HepG2 (cell line): ENCODE results near the gene GALNTL6. TPM values are rescaled to one million over a fixed set of nuclear protein-coding genes. Genes with fewer than 3 reads are reported as not detected.

ENCODE experiments used
- ATAC-seq: fragments of 200-7000 bp; cut with Tn5 transposase; 3 replicates; pipeline ENCODE4 v1.9.1; 2020; ENCODE audit warnings: mild to moderate bottlenecking, moderate library complexity
- BruUV-seq: library from RNA; stranded (reverse); fragments of 400-500 nt; replicated peaks from 2 replicates; lab custom pipeline; 2021; lab: Mats Ljungman, UMichigan
- CTCF ChIA-PET: fragments of 300-600 bp; formaldehyde crosslinking; extraction: SDS; loops from one replicate; lab custom pipeline; 2021; ENCODE audit warnings: low total read pairs, inconsistent platforms, low intra/inter-chr PET ratio; lab: Yijun Ruan, JAX
- POLR2A ChIA-PET: fragments of 350-600 bp; sonication (Branson Sonifier 250); formaldehyde crosslinking; loops from one replicate; lab custom pipeline; 2020; ENCODE audit warnings: antibody characterized with exemption, inconsistent platforms; lab: Yijun Ruan, JAX
- DNase-seq: peaks from one replicate; pipeline ENCODE4 v3.0.0-alpha.2; 2015; ENCODE audit warnings: low spot score
- FAIRE-seq: peaks from 3 replicates; lab custom pipeline; 2011; peaks lifted over from hg19 to GRCh38; lab: Jason Lieb, UNC
- H2AFZ ChIP-seq: one replicate; pipeline ENCODE4 v1.6.1; 2011; ENCODE audit warnings: low read length, inconsistent platforms
- H3K27ac ChIP-seq: fragments of 300-600 bp; 3 replicates; pipeline ENCODE4 v1.8.0; 2011; ENCODE audit warnings: mixed run types, mild to moderate bottlenecking, mixed read lengths, low read length, inconsistent platforms; ENCODE audit not compliant: insufficient read depth; ENCODE audit errors: extremely low read length
- H3K27me3 ChIP-seq, 2 experiments: fragments of 200-600 bp in 1 of 2; 2 replicates in 1 of 2; 3 replicates in 1 of 2; pipeline versions ENCODE4 v1.6.0 to v1.8.0; 2011; ENCODE audit warnings: low read length in 2 of 2, mild to moderate bottlenecking in 2 of 2, moderate library complexity in 2 of 2, inconsistent platforms in 1 of 2; ENCODE audit not compliant: insufficient read depth in 2 of 2, control insufficient read depth in 1 of 2
- H3K36me3 ChIP-seq, 2 experiments: fragments of 200-600 bp in 1 of 2; replicated peaks in 1 of 2; 2 replicates in 1 of 2; 3 replicates in 1 of 2; pipeline versions ENCODE4 v1.5.1 to v1.8.0; 2011; ENCODE audit warnings: low read length in 2 of 2, inconsistent platforms in 1 of 2; ENCODE audit not compliant: insufficient read depth in 2 of 2, control insufficient read depth in 1 of 2
- H3K4me1 ChIP-seq: 2 replicates; pipeline ENCODE4 v1.5.1; 2012; ENCODE audit warnings: low read length, inconsistent platforms; ENCODE audit not compliant: insufficient read depth
- H3K4me2 ChIP-seq: 2 replicates; pipeline ENCODE4 v1.6.0; 2011; ENCODE audit warnings: low read depth, low read length, inconsistent platforms
- H3K4me3 ChIP-seq, 3 experiments: fragments of 200-600 bp in 1 of 3; sonication (generic), shearing (Covaris generic) in 1 of 3; replicated peaks in 1 of 3; 2 replicates each; pipeline ENCODE4 v1.5.1; 2011 to 2016; ENCODE audit warnings: low read length in 3 of 3, inconsistent platforms in 2 of 3, low read depth in 2 of 3, mild to moderate bottlenecking in 2 of 3, control low read depth in 1 of 3, mixed read lengths in 1 of 3; ENCODE audit not compliant: insufficient read depth in 1 of 3
- H3K79me2 ChIP-seq: one replicate; pipeline ENCODE4 v1.6.1; 2011; ENCODE audit warnings: low read length, inconsistent platforms; ENCODE audit not compliant: insufficient read depth
- H3K9ac ChIP-seq: 2 replicates; pipeline ENCODE4 v1.6.0; 2011; ENCODE audit warnings: mild to moderate bottlenecking, low read depth, low read length, inconsistent platforms; ENCODE audit not compliant: insufficient read depth
- H3K9me3 ChIP-seq: 2 replicates; pipeline ENCODE4 v1.5.1; 2012; ENCODE audit warnings: mild to moderate bottlenecking, low read length
- H4K20me1 ChIP-seq: 2 replicates; pipeline ENCODE4 v1.6.0; 2011; ENCODE audit warnings: inconsistent platforms, mild to moderate bottlenecking, low read length, moderate library complexity; ENCODE audit not compliant: insufficient read depth
- ATF1 ChIP-seq: IDR thresholded peaks from 2 replicates; pipeline ENCODE4 v1.6.1; 2016; ENCODE audit warnings: mild to moderate bottlenecking, control low read depth
- HES4 ChIP-seq: sonication (generic); formaldehyde crosslinking; IDR thresholded peaks from 2 replicates; pipeline ENCODE4 v1.9.0; 2021; ENCODE audit warnings: mild to moderate bottlenecking, missing genetic modification reagents, borderline replicate concordance
- MAFG ChIP-seq: sonication (generic); formaldehyde crosslinking; IDR thresholded peaks from 2 replicates; pipeline ENCODE4 v1.5.1; 2020; ENCODE audit warnings: mild to moderate bottlenecking, missing genetic modification reagents
- NKX3-1 ChIP-seq: sonication (generic); formaldehyde crosslinking; IDR thresholded peaks from 2 replicates; pipeline ENCODE4 v1.5.0; 2020; ENCODE audit warnings: missing genetic modification reagents
- NR2C2 ChIP-seq: sonication (generic); formaldehyde crosslinking; IDR thresholded peaks from 2 replicates; pipeline ENCODE4 v1.4.0; 2020; ENCODE audit warnings: missing genetic modification reagents, mild to moderate bottlenecking, moderate library complexity, borderline replicate concordance
- SALL1 ChIP-seq: sonication (generic); formaldehyde crosslinking; IDR thresholded peaks from 2 replicates; pipeline ENCODE4 v1.8.0; 2022; ENCODE audit warnings: mild to moderate bottlenecking, missing genetic modification reagents
- SYNCRIP ChIP-seq: fragments of 200-400 bp; formaldehyde crosslinking; IDR thresholded peaks from 2 replicates; pipeline ENCODE4 v1.6.1; 2018; ENCODE audit warnings: mild to moderate bottlenecking, low read depth, low read length; ENCODE audit not compliant: insufficient read depth
- ZNF235 ChIP-seq: sonication (generic); formaldehyde crosslinking; IDR thresholded peaks from 2 replicates; pipeline ENCODE4 v1.8.1; 2023; ENCODE audit warnings: mild to moderate bottlenecking, missing genetic modification reagents, borderline replicate concordance
- ZNF619 ChIP-seq: sonication (generic); formaldehyde crosslinking; IDR thresholded peaks from 2 replicates; pipeline ENCODE4 v1.4.0; 2020; ENCODE audit warnings: mild to moderate bottlenecking, missing genetic modification reagents
- WGBS: methylation state at CpG from one replicate; pipeline ENCODE4 v1.1.6; 2017; ENCODE audit warnings: low lambda C conversion rate; 5-methylcytosine and 5-hydroxymethylcytosine counted together
- in situ Hi-C: cut with HindIII; loops from 2 replicates; pipeline ENCODE4 v1.10.0; 2017; ENCODE audit warnings: low pct_unique_long_range_greater_than_20kb; ENCODE audit not compliant: extremely low pct_ligation_motif_present
- intact Hi-C: fragments of 100-400 bp; cut with micrococcal nuclease; formaldehyde crosslinking; loops from one replicate; pipeline ENCODE4 v1.10.0; 2022; ENCODE audit not compliant: unreplicated experiment
- polyA plus RNA-seq, 8 experiments: library from polyadenylated mRNA; depleted of rRNA in 3 of 8; stranded (reverse) in 7 of 8; unstranded in 1 of 8; fragments of >200 nt; fragmentation: Illumina TruSeq in 4 of 8; extraction: Trizol in 4 of 8; gene quantifications; 2 replicates each; pipeline versions ENCODE4 v1.2.1 to v1.2.3, GENCODE V29; 2011 to 2016; ENCODE audit warnings: low read depth in 4 of 8, missing spikeins in 1 of 8, mixed read lengths in 1 of 8; ENCODE audit not compliant: insufficient read depth in 1 of 8
- total RNA-seq, 5 experiments: library from RNA; depleted of rRNA; stranded (reverse); fragments of >200 nt; fragmentation: Illumina TruSeq; extraction: Trizol; gene quantifications; 2 replicates each; pipeline ENCODE4 v1.2.3, GENCODE V29; 2016; ENCODE audit warnings: low read depth in 1 of 5
- TF ChIP-seq, protein P1 (sequence below): sonication (generic); formaldehyde crosslinking; IDR thresholded peaks from 2 replicates; pipeline ENCODE4 v1.5.0; 2020; ENCODE audit warnings: mild to moderate bottlenecking, missing genetic modification reagents

Gene GALNTL6
- total and polyA plus RNA-seq, 2 of the 13 experiments (the other 11 are each of a cell fraction or from before 2014, with no cell fraction given): not detected

DNA sequence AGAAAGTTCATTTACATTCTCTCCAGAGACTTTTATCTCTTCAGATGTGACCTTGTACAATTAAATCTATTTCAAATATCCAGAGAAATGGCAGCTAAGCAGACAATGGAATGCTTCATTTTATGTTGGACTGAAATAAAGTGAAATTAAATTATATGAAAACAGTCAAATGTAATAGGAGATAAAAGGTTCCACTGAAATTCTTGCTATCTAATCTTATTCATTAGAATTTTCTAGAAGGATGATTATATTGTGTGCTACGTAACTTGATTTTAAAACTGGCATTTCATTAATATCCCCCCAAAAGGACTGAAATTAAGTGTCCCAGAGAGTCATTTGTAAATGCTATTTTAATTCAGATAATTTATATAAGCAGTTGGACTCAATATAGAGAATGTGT is 708.5 kb downstream of the GALNTL6 start:
- POLR2A ChIA-PET: no interaction called here
- no peaks in the 10 kb centered on the region for H3K27me3 ChIP-seq
- intact Hi-C loops (no loop called here), in situ Hi-C loops (no loop called here)
- no peaks in the 10 kb centered on the region for H3K36me3 ChIP-seq
- no peak for DNase-seq
- no peak overlapping the region for H3K4me2 ChIP-seq
- WGBS: 3% methylated on average over 1 of the region's 1 CpG
- no TSS peak for BruUV-seq
- ATAC-seq: no peak
- no peaks in the 10 kb centered on the region for H4K20me1 ChIP-seq
- H3K79me2 ChIP-seq: no peaks in the 10 kb centered on the region
- H3K27ac ChIP-seq: no peak overlapping the region
- H3K9ac ChIP-seq: no peak overlapping the region
- H3K4me1 ChIP-seq: no peaks in the 10 kb centered on the region
- CTCF ChIA-PET: no interaction called here
- H3K4me3 ChIP-seq: no peak overlapping the region
- H3K9me3 ChIP-seq: no peaks in the 10 kb centered on the region
- no peak for FAIRE-seq
- TF ChIP-seq, protein P1, sequence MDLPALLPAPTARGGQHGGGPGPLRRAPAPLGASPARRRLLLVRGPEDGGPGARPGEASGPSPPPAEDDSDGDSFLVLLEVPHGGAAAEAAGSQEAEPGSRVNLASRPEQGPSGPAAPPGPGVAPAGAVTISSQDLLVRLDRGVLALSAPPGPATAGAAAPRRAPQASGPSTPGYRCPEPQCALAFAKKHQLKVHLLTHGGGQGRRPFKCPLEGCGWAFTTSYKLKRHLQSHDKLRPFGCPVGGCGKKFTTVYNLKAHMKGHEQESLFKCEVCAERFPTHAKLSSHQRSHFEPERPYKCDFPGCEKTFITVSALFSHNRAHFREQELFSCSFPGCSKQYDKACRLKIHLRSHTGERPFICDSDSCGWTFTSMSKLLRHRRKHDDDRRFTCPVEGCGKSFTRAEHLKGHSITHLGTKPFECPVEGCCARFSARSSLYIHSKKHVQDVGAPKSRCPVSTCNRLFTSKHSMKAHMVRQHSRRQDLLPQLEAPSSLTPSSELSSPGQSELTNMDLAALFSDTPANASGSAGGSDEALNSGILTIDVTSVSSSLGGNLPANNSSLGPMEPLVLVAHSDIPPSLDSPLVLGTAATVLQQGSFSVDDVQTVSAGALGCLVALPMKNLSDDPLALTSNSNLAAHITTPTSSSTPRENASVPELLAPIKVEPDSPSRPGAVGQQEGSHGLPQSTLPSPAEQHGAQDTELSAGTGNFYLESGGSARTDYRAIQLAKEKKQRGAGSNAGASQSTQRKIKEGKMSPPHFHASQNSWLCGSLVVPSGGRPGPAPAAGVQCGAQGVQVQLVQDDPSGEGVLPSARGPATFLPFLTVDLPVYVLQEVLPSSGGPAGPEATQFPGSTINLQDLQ: no peak
- TF ChIP-seq ZNF619 (CRISPR knock-in tag) (no peak), SYNCRIP (no peak), ATF1 (no peak), ZNF235 (CRISPR knock-in tag) (no peak), NKX3-1 (no peak), SALL1 (CRISPR knock-in tag) (no peak), NR2C2 (CRISPR knock-in tag) (no peak), MAFG (no peak), HES4 (CRISPR knock-in tag) (no peak)
- TF ChIP-seq, all 625 proteins: peak for 0
- no peak overlapping the region for H2AFZ ChIP-seq
